ENCODE results near the gene TRIM71. TPM values are rescaled to one million over a fixed set of nuclear protein-coding genes. Genes with fewer than 3 reads are reported as not detected.

The TRIM71 gene
- total RNA-seq, 1 experiment from 2014 or later, result 0.17 TPM

DNA sequence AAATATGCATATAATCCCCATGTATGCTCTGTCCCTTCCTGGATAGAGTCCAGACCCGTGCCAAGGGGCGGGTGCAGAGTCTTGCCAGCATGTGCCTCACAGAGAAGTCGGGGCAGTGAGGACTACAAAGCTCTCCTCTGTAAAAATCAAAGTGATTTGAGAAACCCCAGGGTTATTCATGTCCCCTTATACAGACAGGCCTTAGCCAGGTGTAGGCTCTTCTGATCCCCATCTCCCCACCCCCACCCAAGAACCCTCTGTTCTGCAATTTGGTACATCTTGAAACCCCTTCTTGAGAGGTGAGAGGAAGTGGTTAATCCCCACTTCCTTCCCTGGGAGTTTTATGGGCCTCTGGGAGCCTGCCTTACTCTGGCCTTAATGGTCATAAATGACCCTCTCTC is 24.7 kb downstream of the TRIM71 start:
- H3K9ac ChIP-seq (ENCODE audit: low read length), result no peak overlapping the region
- no peaks in the 10 kb centered on the region for H4K20me1 ChIP-seq (ENCODE audit: insufficient read depth)
- H3K9me2 ChIP-seq (ENCODE audit: insufficient read depth), result no peaks in the 10 kb centered on the region
- POLR2A ChIA-PET, result no interaction called here
- no peaks in the 10 kb centered on the region for H3K27me3 ChIP-seq (ENCODE audit: insufficient read depth, low read length)
- no peak overlapping the region for H2AFZ ChIP-seq (ENCODE audit: low read depth, low read length, poor library complexity, severe bottlenecking)
- no peaks in the 10 kb centered on the region for H3K36me3 ChIP-seq (ENCODE audit: control insufficient read depth in 1 of 2, insufficient read depth in 2 of 2, low read length in 2 of 2)
- no peak for DNase-seq (ENCODE audit: low read depth, low spot score)
- no peaks in the 10 kb centered on the region for H3K4me1 ChIP-seq (ENCODE audit: control insufficient read depth in 1 of 2, insufficient read depth in 2 of 2, low read length in 2 of 2)
- H3K4me2 ChIP-seq (ENCODE audit: low read length), result no peak overlapping the region
- H3K4me3 ChIP-seq (replicated peaks in 1 of 2; ENCODE audit: low read depth in 1 of 2, low read length in 2 of 2), result no peak overlapping the region
- no peaks in the 10 kb centered on the region for H3K9me3 ChIP-seq (ENCODE audit: control insufficient read depth in 1 of 2, insufficient read depth in 1 of 2, low read depth in 1 of 2, low read length in 2 of 2)
- H3K79me2 ChIP-seq (ENCODE audit: insufficient read depth, low read length), result no peaks in the 10 kb centered on the region
- RAD21 ChIA-PET (ENCODE audit: low non-redundant PET in 1 of 2, low total read pairs in 2 of 2, uncharacterized antibody in 2 of 2, unreplicated experiment in 2 of 2), result no interaction called here
- TF ChIP-seq SP1 (IDR thresholded peaks at IDR 0.05; ENCODE audit: low read depth), result no peak
- TF ChIP-seq JUND (IDR thresholded peaks at IDR 0.05), result no peak
- TF ChIP-seq, protein P1, sequence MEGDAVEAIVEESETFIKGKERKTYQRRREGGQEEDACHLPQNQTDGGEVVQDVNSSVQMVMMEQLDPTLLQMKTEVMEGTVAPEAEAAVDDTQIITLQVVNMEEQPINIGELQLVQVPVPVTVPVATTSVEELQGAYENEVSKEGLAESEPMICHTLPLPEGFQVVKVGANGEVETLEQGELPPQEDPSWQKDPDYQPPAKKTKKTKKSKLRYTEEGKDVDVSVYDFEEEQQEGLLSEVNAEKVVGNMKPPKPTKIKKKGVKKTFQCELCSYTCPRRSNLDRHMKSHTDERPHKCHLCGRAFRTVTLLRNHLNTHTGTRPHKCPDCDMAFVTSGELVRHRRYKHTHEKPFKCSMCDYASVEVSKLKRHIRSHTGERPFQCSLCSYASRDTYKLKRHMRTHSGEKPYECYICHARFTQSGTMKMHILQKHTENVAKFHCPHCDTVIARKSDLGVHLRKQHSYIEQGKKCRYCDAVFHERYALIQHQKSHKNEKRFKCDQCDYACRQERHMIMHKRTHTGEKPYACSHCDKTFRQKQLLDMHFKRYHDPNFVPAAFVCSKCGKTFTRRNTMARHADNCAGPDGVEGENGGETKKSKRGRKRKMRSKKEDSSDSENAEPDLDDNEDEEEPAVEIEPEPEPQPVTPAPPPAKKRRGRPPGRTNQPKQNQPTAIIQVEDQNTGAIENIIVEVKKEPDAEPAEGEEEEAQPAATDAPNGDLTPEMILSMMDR (IDR thresholded peaks at IDR 0.05 in 2 of 3, conservative IDR thresholded peaks at IDR 0.05 in 1 of 3; ENCODE audit: borderline replicate concordance in 1 of 3, insufficient read depth in 1 of 3, low read depth in 2 of 3, low read length in 2 of 3), result no peak
- no peak for TF ChIP-seq EZH2phosphoT487 (IDR thresholded peaks at IDR 0.05; ENCODE audit: borderline replicate concordance)
- no peak for TF ChIP-seq SRF (IDR thresholded peaks at IDR 0.05; ENCODE audit: low read depth)
- TF ChIP-seq, protein P2, sequence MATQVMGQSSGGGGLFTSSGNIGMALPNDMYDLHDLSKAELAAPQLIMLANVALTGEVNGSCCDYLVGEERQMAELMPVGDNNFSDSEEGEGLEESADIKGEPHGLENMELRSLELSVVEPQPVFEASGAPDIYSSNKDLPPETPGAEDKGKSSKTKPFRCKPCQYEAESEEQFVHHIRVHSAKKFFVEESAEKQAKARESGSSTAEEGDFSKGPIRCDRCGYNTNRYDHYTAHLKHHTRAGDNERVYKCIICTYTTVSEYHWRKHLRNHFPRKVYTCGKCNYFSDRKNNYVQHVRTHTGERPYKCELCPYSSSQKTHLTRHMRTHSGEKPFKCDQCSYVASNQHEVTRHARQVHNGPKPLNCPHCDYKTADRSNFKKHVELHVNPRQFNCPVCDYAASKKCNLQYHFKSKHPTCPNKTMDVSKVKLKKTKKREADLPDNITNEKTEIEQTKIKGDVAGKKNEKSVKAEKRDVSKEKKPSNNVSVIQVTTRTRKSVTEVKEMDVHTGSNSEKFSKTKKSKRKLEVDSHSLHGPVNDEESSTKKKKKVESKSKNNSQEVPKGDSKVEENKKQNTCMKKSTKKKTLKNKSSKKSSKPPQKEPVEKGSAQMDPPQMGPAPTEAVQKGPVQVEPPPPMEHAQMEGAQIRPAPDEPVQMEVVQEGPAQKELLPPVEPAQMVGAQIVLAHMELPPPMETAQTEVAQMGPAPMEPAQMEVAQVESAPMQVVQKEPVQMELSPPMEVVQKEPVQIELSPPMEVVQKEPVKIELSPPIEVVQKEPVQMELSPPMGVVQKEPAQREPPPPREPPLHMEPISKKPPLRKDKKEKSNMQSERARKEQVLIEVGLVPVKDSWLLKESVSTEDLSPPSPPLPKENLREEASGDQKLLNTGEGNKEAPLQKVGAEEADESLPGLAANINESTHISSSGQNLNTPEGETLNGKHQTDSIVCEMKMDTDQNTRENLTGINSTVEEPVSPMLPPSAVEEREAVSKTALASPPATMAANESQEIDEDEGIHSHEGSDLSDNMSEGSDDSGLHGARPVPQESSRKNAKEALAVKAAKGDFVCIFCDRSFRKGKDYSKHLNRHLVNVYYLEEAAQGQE (IDR thresholded peaks at IDR 0.05; ENCODE audit: low read depth), result no peak
- no peak for TF ChIP-seq FOSL1 (IDR thresholded peaks at IDR 0.05; ENCODE audit: low read depth)
- TF ChIP-seq SIN3A (IDR thresholded peaks at IDR 0.05; ENCODE audit: low read depth), result no peak
- no peak for TF ChIP-seq EGR1 (IDR thresholded peaks at IDR 0.05; ENCODE audit: low read depth)
- no peak for TF ChIP-seq ZNF274 (IDR thresholded peaks at IDR 0.05; ENCODE audit: low read depth, low read length)
- no peak for TF ChIP-seq TCF7L2 (IDR thresholded peaks at IDR 0.05; ENCODE audit: borderline replicate concordance, extremely low read depth, insufficient read depth, insufficient read length)
- TF ChIP-seq ZFX (IDR thresholded peaks at IDR 0.05), result no peak
- no peak for TF ChIP-seq POLR2A (IDR thresholded peaks at IDR 0.05; ENCODE audit: borderline replicate concordance, extremely low read depth, insufficient read depth, insufficient read length)
- intact Hi-C loops (cut with micrococcal nuclease), result no loop called here
- BruUV-seq (replicated peaks), result no TSS peak
- CTCF ChIA-PET, result no interaction called here
- no peak overlapping the region for H3K27ac ChIP-seq (ENCODE audit: low read depth, low read length)
- no peak for ATAC-seq

All from HCT116 (cell line).